Esophagus muscularis mucosa (tissue), 4 donors: Measurements from ENCODE around the gene RFTN1.

Source experiments
- EP300 ChIP-seq: sonication (generic); formaldehyde crosslinking; IDR thresholded peaks from one replicate; pipeline ENCODE4 v1.6.1; 2017; ENCODE audit warnings: antibody characterized with exemption
- POLR2A ChIP-seq: fragments of 450-650 bp; IDR thresholded peaks from one replicate; pipeline ENCODE4 v1.6.1; 2017; ENCODE audit warnings: antibody characterized with exemption, moderate library complexity, mild to moderate bottlenecking, low read depth
- POLR2AphosphoS5 ChIP-seq, 2 donors: sonication (generic); formaldehyde crosslinking; IDR thresholded peaks; one replicate each; pipeline ENCODE4 v1.6.1; 2017; ENCODE audit warnings: antibody characterized with exemption in 2 of 2
- TF ChIP-seq, protein P1 (sequence below), 3 experiments: fragments of 200-600 bp in 2 of 3; fragments of 450-650 bp in 1 of 3; sonication (generic) in 2 of 3; IDR thresholded peaks; one replicate each; pipeline ENCODE4 v1.5.1; 2017 to 2019; ENCODE audit warnings: antibody characterized with exemption in 3 of 3, mild to moderate bottlenecking in 2 of 3, moderate library complexity in 1 of 3

DNA sequence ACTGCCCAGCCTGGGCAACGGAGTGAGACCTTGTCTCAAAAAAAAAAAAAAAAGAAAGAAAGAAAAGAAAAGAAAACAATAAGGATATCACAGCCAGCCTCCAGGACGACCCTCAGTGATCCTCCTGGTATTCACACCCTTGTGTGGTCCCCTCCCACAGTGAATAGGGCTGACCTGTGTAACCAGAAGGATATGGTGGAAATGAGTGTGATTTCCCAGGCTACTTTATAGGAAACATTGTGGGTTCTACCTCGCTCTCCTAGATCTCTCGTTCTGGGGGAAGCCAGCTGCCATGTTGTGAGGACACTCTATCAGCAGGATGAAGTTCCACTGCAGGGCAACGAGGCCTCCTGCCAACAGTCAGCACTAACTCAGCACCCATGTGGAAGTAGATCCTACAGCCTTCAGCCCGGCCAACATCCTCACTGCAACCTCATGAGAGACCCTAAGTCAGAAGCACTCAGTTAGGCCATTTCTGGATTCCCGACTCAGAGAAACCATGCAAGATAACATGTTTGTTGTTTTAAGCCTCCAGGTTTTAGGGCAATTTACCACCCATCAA, 11.1 kb downstream of the RFTN1 start:
- TF ChIP-seq, protein P1, sequence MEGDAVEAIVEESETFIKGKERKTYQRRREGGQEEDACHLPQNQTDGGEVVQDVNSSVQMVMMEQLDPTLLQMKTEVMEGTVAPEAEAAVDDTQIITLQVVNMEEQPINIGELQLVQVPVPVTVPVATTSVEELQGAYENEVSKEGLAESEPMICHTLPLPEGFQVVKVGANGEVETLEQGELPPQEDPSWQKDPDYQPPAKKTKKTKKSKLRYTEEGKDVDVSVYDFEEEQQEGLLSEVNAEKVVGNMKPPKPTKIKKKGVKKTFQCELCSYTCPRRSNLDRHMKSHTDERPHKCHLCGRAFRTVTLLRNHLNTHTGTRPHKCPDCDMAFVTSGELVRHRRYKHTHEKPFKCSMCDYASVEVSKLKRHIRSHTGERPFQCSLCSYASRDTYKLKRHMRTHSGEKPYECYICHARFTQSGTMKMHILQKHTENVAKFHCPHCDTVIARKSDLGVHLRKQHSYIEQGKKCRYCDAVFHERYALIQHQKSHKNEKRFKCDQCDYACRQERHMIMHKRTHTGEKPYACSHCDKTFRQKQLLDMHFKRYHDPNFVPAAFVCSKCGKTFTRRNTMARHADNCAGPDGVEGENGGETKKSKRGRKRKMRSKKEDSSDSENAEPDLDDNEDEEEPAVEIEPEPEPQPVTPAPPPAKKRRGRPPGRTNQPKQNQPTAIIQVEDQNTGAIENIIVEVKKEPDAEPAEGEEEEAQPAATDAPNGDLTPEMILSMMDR (IDR thresholded peaks at IDR 0.05), result no peak
- no peak for TF ChIP-seq EP300
- no peak for TF ChIP-seq POLR2AphosphoS5 (IDR thresholded peaks at IDR 0.05)
- no peak for TF ChIP-seq POLR2A
